ENCODE data around the gene CANT1.
A peak's percentile ranks its signal among the peaks of the same experiment; 100 is the strongest.

The CANT1 gene

GRCh38 chr17:79002796-79003593 is 6.6 kb downstream of the CANT1 start:
- H3K27me3 ChIP-seq (ENCODE audit: low read depth, low read length) = no peaks in the 10 kb centered on the region
- peaks cover under 1 to 9% of the 10 kb centered on the region in 2 donors for H3K4me1 ChIP-seq (ENCODE audit: control insufficient read depth in 1 of 2, insufficient read depth in 2 of 2, low read length in 2 of 2)
- H3K4me3 ChIP-seq (ENCODE audit: low read depth in 1 of 2, low read length in 2 of 2) = no peak overlapping the region
- H3K36me3 ChIP-seq (ENCODE audit: control insufficient read depth in 1 of 2, insufficient read depth in 2 of 2, low read length in 2 of 2) = peaks cover 0 to 12% of the 10 kb centered on the region in 2 donors
- H3K27ac ChIP-seq (ENCODE audit: low read length) = peak overlapping the region; percentile 16
- no peaks in the 10 kb centered on the region for H3K9me3 ChIP-seq (ENCODE audit: control insufficient read depth in 1 of 2, low read length in 2 of 2)

- peaks cover 0 to 2% of the 10 kb centered on the region in 2 donors for H3K4me1 ChIP-seq (ENCODE audit: control insufficient read depth in 1 of 2, insufficient read depth in 2 of 2, low read length in 2 of 2)
- no peaks in the 10 kb centered on the region for H3K27me3 ChIP-seq (ENCODE audit: low read depth, low read length)
- H3K9me3 ChIP-seq (ENCODE audit: control insufficient read depth in 1 of 2, low read length in 2 of 2) = no peaks in the 10 kb centered on the region
- peaks cover 0 to 19% of the 10 kb centered on the region in 2 donors for H3K36me3 ChIP-seq (ENCODE audit: control insufficient read depth in 1 of 2, insufficient read depth in 2 of 2, low read length in 2 of 2)
- no peak overlapping the region for H3K27ac ChIP-seq (ENCODE audit: low read length)
- H3K4me3 ChIP-seq (ENCODE audit: low read depth in 1 of 2, low read length in 2 of 2) = no peak overlapping the region
Measured at GRCh38 chr17:79002291-79002690, 7.3 kb downstream of the CANT1 start.

GRCh38 chr17:79001190-79002020 is 8.2 kb downstream of the CANT1 start:
- Histone ChIP-seq H3K4me1 (ENCODE audit: control insufficient read depth in 1 of 2, insufficient read depth in 2 of 2, low read length in 2 of 2) (no peaks in the 10 kb centered on the region), H3K36me3 (ENCODE audit: control insufficient read depth in 1 of 2, insufficient read depth in 2 of 2, low read length in 2 of 2) (peaks cover 0 to 27% of the 10 kb centered on the region in 2 donors), H3K27me3 (ENCODE audit: low read depth, low read length) (no peaks in the 10 kb centered on the region), H3K4me3 (ENCODE audit: low read depth in 1 of 2, low read length in 2 of 2) (no peak overlapping the region), H3K27ac (ENCODE audit: low read length) (no peak overlapping the region), H3K9me3 (ENCODE audit: control insufficient read depth in 1 of 2, low read length in 2 of 2) (no peaks in the 10 kb centered on the region)

GRCh38 chr17:79000396-79001189 is 9.0 kb downstream of the CANT1 start:
- H3K4me3 ChIP-seq (ENCODE audit: low read depth in 1 of 2, low read length in 2 of 2) = no peak overlapping the region
- no peaks in the 10 kb centered on the region for H3K9me3 ChIP-seq (ENCODE audit: control insufficient read depth in 1 of 2, low read length in 2 of 2)
- H3K36me3 ChIP-seq (ENCODE audit: control insufficient read depth in 1 of 2, insufficient read depth in 2 of 2, low read length in 2 of 2) = peaks cover 2 to 35% of the 10 kb centered on the region in 2 donors
- H3K27ac ChIP-seq (ENCODE audit: low read length) = no peak overlapping the region
- no peaks in the 10 kb centered on the region for H3K4me1 ChIP-seq (ENCODE audit: control insufficient read depth in 1 of 2, insufficient read depth in 2 of 2, low read length in 2 of 2)
- H3K27me3 ChIP-seq (ENCODE audit: low read depth, low read length) = no peaks in the 10 kb centered on the region

GRCh38 chr17:78999947-79000395 is 9.6 kb downstream of the CANT1 start:
- Histone ChIP-seq H3K4me3 (ENCODE audit: low read depth in 1 of 2, low read length in 2 of 2) (no peak overlapping the region), H3K27ac (ENCODE audit: low read length) (no peak overlapping the region), H3K27me3 (ENCODE audit: low read depth, low read length) (no peaks in the 10 kb centered on the region), H3K4me1 (ENCODE audit: control insufficient read depth in 1 of 2, insufficient read depth in 2 of 2, low read length in 2 of 2) (no peaks in the 10 kb centered on the region), H3K36me3 (ENCODE audit: control insufficient read depth in 1 of 2, insufficient read depth in 2 of 2, low read length in 2 of 2) (peaks cover 5 to 41% of the 10 kb centered on the region in 2 donors), H3K9me3 (ENCODE audit: control insufficient read depth in 1 of 2, low read length in 2 of 2) (no peaks in the 10 kb centered on the region)

GRCh38 chr17:78999056-78999768 is 10.4 kb downstream of the CANT1 start:
- Histone ChIP-seq H3K36me3 (ENCODE audit: control insufficient read depth in 1 of 2, insufficient read depth in 2 of 2, low read length in 2 of 2) (peaks cover 5 to 44% of the 10 kb centered on the region in 2 donors), H3K9me3 (ENCODE audit: control insufficient read depth in 1 of 2, low read length in 2 of 2) (no peaks in the 10 kb centered on the region), H3K4me1 (ENCODE audit: control insufficient read depth in 1 of 2, insufficient read depth in 2 of 2, low read length in 2 of 2) (no peaks in the 10 kb centered on the region), H3K4me3 (ENCODE audit: low read depth in 1 of 2, low read length in 2 of 2) (no peak overlapping the region), H3K27ac (ENCODE audit: low read length) (no peak overlapping the region), H3K27me3 (ENCODE audit: low read depth, low read length) (no peaks in the 10 kb centered on the region)

GRCh38 chr17:78998311-78999055 is 11.1 kb downstream of the CANT1 start:
- Histone ChIP-seq H3K4me3 (ENCODE audit: low read depth in 1 of 2, low read length in 2 of 2) (no peak overlapping the region), H3K27me3 (ENCODE audit: low read depth, low read length) (no peaks in the 10 kb centered on the region), H3K9me3 (ENCODE audit: control insufficient read depth in 1 of 2, low read length in 2 of 2) (no peaks in the 10 kb centered on the region), H3K36me3 (ENCODE audit: control insufficient read depth in 1 of 2, insufficient read depth in 2 of 2, low read length in 2 of 2) (peaks cover 5 to 44% of the 10 kb centered on the region in 2 donors), H3K27ac (ENCODE audit: low read length) (no peak overlapping the region), H3K4me1 (ENCODE audit: control insufficient read depth in 1 of 2, insufficient read depth in 2 of 2, low read length in 2 of 2) (no peaks in the 10 kb centered on the region)

GRCh38 chr17:78997881-78998280 is 11.7 kb downstream of the CANT1 start:
- no peaks in the 10 kb centered on the region for H3K27me3 ChIP-seq (ENCODE audit: low read depth, low read length)
- peaks cover 10 to 44% of the 10 kb centered on the region in 2 donors for H3K36me3 ChIP-seq (ENCODE audit: control insufficient read depth in 1 of 2, insufficient read depth in 2 of 2, low read length in 2 of 2)
- H3K4me3 ChIP-seq (ENCODE audit: low read depth in 1 of 2, low read length in 2 of 2) = no peak overlapping the region
- H3K4me1 ChIP-seq (ENCODE audit: control insufficient read depth in 1 of 2, insufficient read depth in 2 of 2, low read length in 2 of 2) = no peaks in the 10 kb centered on the region
- H3K27ac ChIP-seq (ENCODE audit: low read length) = no peak overlapping the region
- H3K9me3 ChIP-seq (ENCODE audit: control insufficient read depth in 1 of 2, low read length in 2 of 2) = no peaks in the 10 kb centered on the region

GRCh38 chr17:78997231-78997741 is 12.3 kb downstream of the CANT1 start:
- H3K36me3 ChIP-seq (ENCODE audit: control insufficient read depth in 1 of 2, insufficient read depth in 2 of 2, low read length in 2 of 2) = peaks cover 11 to 45% of the 10 kb centered on the region in 2 donors
- H3K4me1 ChIP-seq (ENCODE audit: control insufficient read depth in 1 of 2, insufficient read depth in 2 of 2, low read length in 2 of 2) = no peaks in the 10 kb centered on the region
- no peaks in the 10 kb centered on the region for H3K9me3 ChIP-seq (ENCODE audit: control insufficient read depth in 1 of 2, low read length in 2 of 2)
- H3K4me3 ChIP-seq (ENCODE audit: low read depth in 1 of 2, low read length in 2 of 2) = no peak overlapping the region
- no peaks in the 10 kb centered on the region for H3K27me3 ChIP-seq (ENCODE audit: low read depth, low read length)
- no peak overlapping the region for H3K27ac ChIP-seq (ENCODE audit: low read length)

GRCh38 chr17:78996781-78997201 is 12.8 kb downstream of the CANT1 start:
- no peak overlapping the region for H3K4me3 ChIP-seq (ENCODE audit: low read depth in 1 of 2, low read length in 2 of 2)
- no peaks in the 10 kb centered on the region for H3K4me1 ChIP-seq (ENCODE audit: control insufficient read depth in 1 of 2, insufficient read depth in 2 of 2, low read length in 2 of 2)
- H3K27ac ChIP-seq (ENCODE audit: low read length) = no peak overlapping the region
- H3K36me3 ChIP-seq (ENCODE audit: control insufficient read depth in 1 of 2, insufficient read depth in 2 of 2, low read length in 2 of 2) = peaks cover 11 to 50% of the 10 kb centered on the region in 2 donors
- no peaks in the 10 kb centered on the region for H3K9me3 ChIP-seq (ENCODE audit: control insufficient read depth in 1 of 2, low read length in 2 of 2)
- H3K27me3 ChIP-seq (ENCODE audit: low read depth, low read length) = no peaks in the 10 kb centered on the region

Data from muscle layer of duodenum (tissue), 2 donors.